A549 treated with AZD9567 at 1 μM for 4 hours (cell line): ENCODE data around the gene RMND5B. TPM values are rescaled to one million over a fixed set of nuclear protein-coding genes. Genes with fewer than 3 reads are reported as not detected.

ENCODE experiments used
- total RNA-seq: library from RNA; stranded (reverse); fragments of 200-300 nt; extraction: Qiagen RNA extraction; gene quantifications from 5 replicates; pipeline ENCODE4 v1.2.3, GENCODE V29; 2022; ENCODE audit not compliant: insufficient read depth

The RMND5B gene, protein sequence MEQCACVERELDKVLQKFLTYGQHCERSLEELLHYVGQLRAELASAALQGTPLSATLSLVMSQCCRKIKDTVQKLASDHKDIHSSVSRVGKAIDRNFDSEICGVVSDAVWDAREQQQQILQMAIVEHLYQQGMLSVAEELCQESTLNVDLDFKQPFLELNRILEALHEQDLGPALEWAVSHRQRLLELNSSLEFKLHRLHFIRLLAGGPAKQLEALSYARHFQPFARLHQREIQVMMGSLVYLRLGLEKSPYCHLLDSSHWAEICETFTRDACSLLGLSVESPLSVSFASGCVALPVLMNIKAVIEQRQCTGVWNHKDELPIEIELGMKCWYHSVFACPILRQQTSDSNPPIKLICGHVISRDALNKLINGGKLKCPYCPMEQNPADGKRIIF
- total RNA-seq: 30.6 to 32.4 TPM (median 31.9 TPM) in 5 replicates

GRCh38 chr5:178130576-178131445 is at the start of gene RMND5B:
Gene RMND5B (plus strand): TSS chr5:178131014. CDS start chr5:178138120, 7,106 bp downstream.

GRCh38 chr5:178113141-178113787 is 17.6 kb upstream of the RMND5B start, which contains the start of gene N4BP3:
Gene N4BP3 (plus strand): TSS chr5:178113532. CDS start chr5:178119584, 6,052 bp downstream.

GRCh38 chr5:178153530-178154340 is 22.9 kb downstream of the RMND5B start, which contains the start of gene NHP2:
Gene NHP2 (minus strand): TSS chr5:178153885. CDS start chr5:178153817, 68 bp downstream.

GRCh38 chr5:178187014-178187413 is 56.2 kb downstream of the RMND5B start, which contains the start of gene GMCL2:
Gene GMCL2 (minus strand): TSS chr5:178187371. CDS start chr5:178187299, 72 bp downstream.

Other genes with a start within 250 kb of the RMND5B start
- not detected in 5 replicates for gene PROP1, start 134.8 kb upstream of the RMND5B start, total RNA-seq
- gene N4BP3, start 17.5 kb upstream of the RMND5B start, total RNA-seq: 0.31 to 1.1 TPM (median 1.00 TPM) in 5 replicates
- 389 to 431 TPM (median 412 TPM) in 5 replicates for gene NHP2, start 22.9 kb downstream of the RMND5B start, total RNA-seq
- gene GMCL2, start 56.4 kb downstream of the RMND5B start, total RNA-seq: not detected in 5 replicates
- 272 to 339 TPM (median 328 TPM) in 5 replicates for gene HNRNPAB, start 73.5 kb downstream of the RMND5B start, total RNA-seq
- 8.7 to 17.9 TPM (median 9.1 TPM) in 5 replicates for gene PHYKPL, start 101.8 kb downstream of the RMND5B start, total RNA-seq